Measurements from ENCODE around the gene SLC13A2. TPM values are rescaled to one million over a fixed set of nuclear protein-coding genes. Genes with fewer than 3 reads are reported as not detected.

Gene SLC13A2
- total and polyA plus RNA-seq, 12 donors = not detected

- Histone ChIP-seq H3K27ac (no peak overlapping the region), H3K27me3 (peaks cover 0 to 63% (median 39%) of the 10 kb centered on the region in 7 donors), H3K36me3 (no peaks in the 10 kb centered on the region), H3K4me3 (no peak overlapping the region), H3K9me3 (no peaks in the 10 kb centered on the region), H3K4me1 (no peaks in the 10 kb centered on the region)
- ATAC-seq (no peak), DNase-seq (no peak)
- intact Hi-C loops (cut with DNase I) = no loop called here
- no peak for TF ChIP-seq CTCF (IDR thresholded peaks at IDR 0.05)
- 65 to 72% methylated on average over 7 of the region's 7 CpGs for WGBS, 2 donors
Measured at GRCh38 chr17:28513476-28513875, 40.0 kb downstream of the SLC13A2 start.

GRCh38 chr17:28514561-28515002 is 41.1 kb downstream of the SLC13A2 start:
- 61 to 65% methylated on average over 16 of the region's 16 CpGs for WGBS, 2 donors
- Histone ChIP-seq H3K36me3 (no peaks in the 10 kb centered on the region), H3K27me3 (peaks cover 0 to 54% (median 28%) of the 10 kb centered on the region in 7 donors), H3K27ac (no peak overlapping the region), H3K9me3 (no peaks in the 10 kb centered on the region), H3K4me3 (no peak overlapping the region), H3K4me1 (no peaks in the 10 kb centered on the region)
- DNase-seq = no peak
- no peak for TF ChIP-seq CTCF (IDR thresholded peaks at IDR 0.05)
- intact Hi-C loops (cut with DNase I) = no loop called here
- no peak for ATAC-seq

GRCh38 chr17:28515518-28515917 is 42.1 kb downstream of the SLC13A2 start:
- WGBS, 2 donors = 96% methylated on average over 1 of the region's 1 CpG
- ATAC-seq = no peak
- H3K27ac ChIP-seq = no peak overlapping the region

GRCh38 chr17:28518132-28518531 is 44.7 kb downstream of the SLC13A2 start:
- Histone ChIP-seq H3K9me3 (no peaks in the 10 kb centered on the region), H3K27me3 (peaks cover 0 to 27% (median 6%) of the 10 kb centered on the region in 7 donors), H3K27ac (no peak overlapping the region), H3K4me1 (no peaks in the 10 kb centered on the region), H3K4me3 (no peak overlapping the region), H3K36me3 (no peaks in the 10 kb centered on the region)
- DNase-seq (no peak), ATAC-seq (no peak)
- 63 to 64% methylated on average over 6 of the region's 6 CpGs for WGBS, 2 donors
- intact Hi-C loops (cut with DNase I) = no loop called here
- TF ChIP-seq CTCF (IDR thresholded peaks at IDR 0.05) = no peak

More at GRCh38 chr17:28515518-28515917, 42.1 kb downstream of the SLC13A2 start:
- Histone ChIP-seq H3K36me3 (no peaks in the 10 kb centered on the region), H3K9me3 (no peaks in the 10 kb centered on the region), H3K27me3 (peaks cover 0 to 49% (median 23%) of the 10 kb centered on the region in 7 donors), H3K4me1 (no peaks in the 10 kb centered on the region), H3K4me3 (no peak overlapping the region)
- no peak for TF ChIP-seq CTCF (IDR thresholded peaks at IDR 0.05)
- DNase-seq = no peak
- intact Hi-C loops (cut with DNase I) = no loop called here
